GM12892 (cell line): ENCODE data around the gene ANKFY1.

Experiments
- POLR2A ChIP-seq: IDR thresholded peaks from 2 replicates; pipeline ENCODE4 v1.6.1; 2011; ENCODE audit warnings: low read depth, low read length, control low read depth
- POLR2AphosphoS5 ChIP-seq: IDR thresholded peaks from 2 replicates; pipeline ENCODE4 v1.6.1; 2011; ENCODE audit warnings: low read depth, low read length, control low read depth

DNA sequence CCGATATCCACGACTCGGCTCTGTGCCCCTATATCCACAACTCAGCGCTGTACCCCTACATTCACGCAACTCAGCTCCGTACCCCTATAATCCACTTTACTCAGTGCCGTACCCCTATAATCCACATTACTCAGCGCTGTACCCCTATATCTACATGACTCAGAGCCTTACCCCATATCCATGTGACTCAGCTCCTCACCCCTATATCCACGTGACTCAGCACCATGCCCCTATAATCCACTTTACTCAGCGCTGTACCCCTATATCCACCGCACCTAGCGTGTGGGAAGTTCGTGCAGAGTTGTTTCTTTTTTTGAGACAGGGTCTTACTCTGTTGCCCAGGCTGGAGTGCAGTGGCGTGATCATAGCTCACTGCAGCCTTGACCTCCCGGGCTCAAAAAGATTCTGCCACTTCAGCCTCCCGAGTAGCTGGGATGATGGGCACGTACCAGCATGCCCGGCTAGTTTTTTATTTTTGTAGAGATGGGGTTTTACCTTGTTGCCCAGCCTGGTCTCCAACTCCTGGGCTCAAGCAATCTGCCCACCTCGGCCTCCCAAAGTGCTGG is 103.4 kb downstream of the ANKFY1 start:
- TF ChIP-seq POLR2AphosphoS5 (no peak), POLR2A (no peak)
